VCaP (cell line): ENCODE measurements around the gene CR1.
"Not testable (repeated sequence)": the region's sequence is repeated elsewhere in the genome, so short reads cannot be mapped to it uniquely, and the experiment has no call there.

Experiments used
- H3K27ac ChIP-seq: fragments of 450-650 bp; 2 replicates; pipeline ENCODE4 v1.5.1; 2017
- CTCF ChIP-seq: fragments of 450-650 bp; conservative IDR thresholded peaks from 2 replicates; pipeline ENCODE4 v1.5.1; 2017; ENCODE audit warnings: mild to moderate bottlenecking, moderate library complexity

Gene CR1

DNA sequence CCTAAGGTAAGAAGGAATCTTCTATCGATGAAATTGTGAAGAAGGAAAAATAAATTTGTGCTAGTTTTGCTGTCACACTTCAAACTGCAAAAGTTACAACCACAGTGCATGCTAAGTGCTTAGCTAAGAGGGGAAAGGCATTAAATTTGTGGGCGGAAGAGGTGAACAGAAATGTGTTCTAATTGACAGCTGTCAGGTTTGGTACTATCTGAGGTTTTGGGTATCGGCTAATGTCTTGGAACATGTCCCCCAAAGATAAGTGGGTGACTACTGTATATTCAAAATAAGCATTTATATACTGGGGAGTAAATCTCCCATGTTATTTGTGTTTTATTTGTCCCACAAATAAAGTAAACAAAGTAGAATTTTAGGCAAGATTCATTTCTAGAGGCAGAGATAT, 8.0 kb downstream of the CR1 start:
- no peak for TF ChIP-seq CTCF
- no peak overlapping the region for H3K27ac ChIP-seq

DNA sequence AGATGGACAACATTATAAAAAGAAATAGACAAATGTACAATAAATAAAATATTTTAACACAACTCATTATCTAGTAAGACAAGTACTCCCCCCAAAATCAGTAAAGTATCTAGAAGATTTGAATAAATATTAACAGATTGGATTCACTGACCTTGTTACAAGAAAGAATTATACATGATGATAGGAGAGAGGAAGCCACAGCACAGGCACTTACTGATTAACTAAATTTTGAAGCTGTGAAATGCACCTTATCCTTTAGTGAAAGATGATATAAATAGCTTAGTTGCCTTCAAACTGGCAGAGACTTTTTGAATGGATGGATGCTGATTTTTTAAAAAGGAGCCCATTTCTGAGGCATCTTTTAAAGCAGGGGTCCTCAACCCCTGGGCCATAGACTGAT, 8.5 kb downstream of the CR1 start:
- TF ChIP-seq CTCF, result no peak
- H3K27ac ChIP-seq, result no peak overlapping the region

GRCh38 chr1:207510444-207510843, 14.5 kb downstream of the CR1 start:
- TF ChIP-seq CTCF, result no peak
- H3K27ac ChIP-seq, result no peak overlapping the region

DNA sequence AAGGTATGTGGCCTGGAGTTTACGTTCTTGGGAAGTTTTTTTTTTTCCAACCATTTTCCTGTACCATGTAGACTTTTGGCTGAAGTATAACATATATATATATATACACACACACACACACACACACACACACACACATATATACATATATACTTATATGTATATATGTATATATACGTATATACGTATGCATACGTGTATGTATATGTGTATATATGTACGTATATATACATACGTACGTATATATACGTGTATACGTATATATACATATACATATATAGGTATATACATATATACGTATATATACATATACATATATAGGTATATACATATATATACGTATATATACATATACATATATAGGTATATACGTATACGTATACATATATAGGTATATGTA, 18.9 kb downstream of the CR1 start:
- no peak for TF ChIP-seq CTCF
- no peak overlapping the region for H3K27ac ChIP-seq

- H3K27ac ChIP-seq, result no peak overlapping the region
- no peak for TF ChIP-seq CTCF
These were observed 20.8 kb downstream of the CR1 start for GRCh38 chr1:207516729-207517128.

GRCh38 chr1:207518608-207519236, 22.8 kb downstream of the CR1 start:
- H3K27ac ChIP-seq, result no peak overlapping the region
- TF ChIP-seq CTCF, result no peak

GRCh38 chr1:207519505-207520399, 23.8 kb downstream of the CR1 start:
- TF ChIP-seq CTCF, result no peak

DNA sequence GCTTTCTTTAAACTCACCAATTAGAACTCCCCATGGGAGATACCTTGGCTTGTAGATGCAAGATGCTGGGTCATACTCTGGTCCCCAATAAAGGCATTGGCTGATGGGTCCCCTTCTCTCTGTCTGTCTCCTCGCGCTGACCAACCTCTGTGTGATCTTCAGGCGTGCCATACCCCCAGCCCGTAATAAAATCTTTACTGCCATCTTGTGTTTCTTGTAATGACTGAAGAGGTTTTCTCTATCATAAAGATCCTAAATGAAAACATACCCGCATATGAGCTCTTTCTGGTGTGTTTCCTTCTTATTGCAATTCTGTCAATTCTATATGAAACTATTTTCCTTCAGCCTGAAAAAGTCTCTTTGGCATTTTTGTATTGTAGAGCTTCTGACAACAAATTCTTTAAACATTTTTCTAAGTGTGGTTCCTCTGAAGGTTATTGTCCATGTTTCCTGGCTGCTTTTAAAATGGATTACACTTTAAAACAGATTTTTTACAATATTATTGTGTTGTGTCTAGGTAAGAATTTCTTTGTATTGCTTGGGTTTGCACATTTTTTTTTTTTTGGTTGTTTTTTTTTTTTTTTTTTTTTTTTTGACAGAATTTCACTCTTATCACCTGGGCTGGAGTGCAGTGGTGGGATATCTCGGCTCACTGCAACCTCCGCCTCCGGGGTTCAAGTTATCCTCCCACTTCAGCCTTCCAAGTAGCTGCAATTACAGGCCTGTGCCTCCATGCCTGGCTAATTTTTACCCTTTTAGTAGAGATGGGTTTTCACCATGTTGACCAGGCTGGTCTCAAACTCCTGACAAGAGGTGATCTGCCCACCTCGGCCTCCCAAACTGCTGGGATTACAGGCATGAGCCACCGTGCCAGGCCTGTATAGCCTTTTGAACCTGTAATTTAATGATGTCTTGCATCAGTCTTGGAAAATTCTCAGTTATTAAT, 24.7 kb downstream of the CR1 start:
- H3K27ac ChIP-seq, result not testable (repeated sequence)

More at GRCh38 chr1:207519505-207520399, 23.8 kb downstream of the CR1 start:
- no peak overlapping the region for H3K27ac ChIP-seq

DNA sequence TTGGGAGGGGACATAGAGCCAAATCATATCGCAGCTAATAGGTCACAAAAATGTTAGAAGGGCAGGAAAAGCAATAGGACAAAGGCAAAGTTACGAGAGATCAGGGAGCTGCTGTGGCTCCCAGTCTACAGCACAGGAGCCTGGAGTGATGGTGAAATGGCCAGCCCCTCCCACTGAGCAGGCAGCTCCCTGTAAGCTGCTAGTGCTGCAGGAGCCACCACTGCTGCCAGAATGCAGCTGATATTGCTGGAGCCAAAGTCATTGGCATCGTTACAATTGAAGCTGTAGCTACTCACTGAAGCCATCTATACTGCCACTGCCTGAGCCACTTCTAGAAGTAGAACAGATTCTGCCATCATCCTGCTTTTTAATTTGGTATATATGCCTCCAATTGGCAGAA, 29.3 kb downstream of the CR1 start:
- H3K27ac ChIP-seq, result not testable (repeated sequence)

DNA sequence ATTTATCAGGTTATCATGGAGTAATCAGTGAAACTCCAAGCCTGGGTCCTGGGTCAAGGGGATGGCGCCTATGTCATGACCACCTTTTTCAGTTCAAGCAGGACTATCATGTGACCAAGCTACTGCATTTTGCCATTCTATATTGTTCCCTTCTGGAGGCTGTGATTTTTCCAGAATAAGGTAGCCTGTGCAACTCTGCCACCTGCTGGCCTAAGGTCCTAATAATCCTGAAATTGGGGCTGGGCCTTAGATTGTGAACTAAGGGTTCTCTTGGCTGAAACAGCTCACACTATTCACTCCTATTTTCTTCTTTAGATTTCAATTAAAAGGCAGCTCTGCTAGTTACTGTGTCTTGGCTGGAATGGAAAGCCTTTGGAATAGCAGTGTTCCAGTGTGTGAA, 32.4 kb downstream of the CR1 start:
- H3K27ac ChIP-seq, result not testable (repeated sequence)

DNA sequence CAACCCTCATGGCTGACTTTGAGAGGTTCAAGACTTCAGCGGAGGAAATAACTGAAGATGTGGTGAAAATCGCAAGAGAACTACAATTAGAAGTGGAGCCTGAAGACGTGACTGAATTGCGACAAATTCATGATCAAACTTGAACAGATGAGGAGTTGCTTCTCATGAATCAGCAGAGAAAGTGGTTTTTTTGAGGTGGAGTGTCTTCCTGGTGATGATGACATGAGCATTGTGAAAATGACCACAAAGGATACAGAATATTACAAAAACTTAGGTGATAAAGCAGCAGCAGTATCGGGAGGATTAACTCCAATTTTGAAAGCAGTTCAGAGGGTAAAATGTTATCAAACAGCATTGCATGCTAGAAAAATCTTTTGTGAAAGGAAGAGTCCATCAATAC, 40.3 kb downstream of the CR1 start:
- not testable (repeated sequence) for H3K27ac ChIP-seq
